ENCODE data around the gene DTL. TPM values are rescaled to one million over a fixed set of nuclear protein-coding genes. Genes with fewer than 3 reads are reported as not detected.

DTL gene
- total RNA-seq, 2 donors from 2014 or later, result 5.2 to 19.9 TPM

DNA sequence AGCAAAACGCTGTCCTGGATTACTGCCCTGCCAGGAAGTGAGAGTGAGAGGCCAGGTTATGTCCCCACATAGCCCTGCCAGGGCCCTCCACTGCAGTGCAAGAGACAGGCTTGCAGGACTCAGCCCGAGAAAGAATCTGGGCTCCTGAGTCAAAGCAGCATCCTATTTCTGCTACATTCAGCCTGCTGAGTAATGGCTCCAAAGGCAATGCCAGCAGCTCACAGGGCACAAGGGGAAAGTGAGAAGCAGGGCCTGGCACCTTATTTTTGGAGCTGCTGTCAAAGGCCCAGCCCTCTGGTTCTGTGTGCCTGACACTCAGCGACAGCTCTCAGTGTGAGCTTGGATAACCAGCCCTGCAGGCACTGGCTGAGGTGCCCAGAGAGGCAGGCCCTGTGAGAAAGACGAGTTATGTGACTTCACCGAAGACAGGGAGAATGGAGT, 83.9 kb downstream of the DTL start:
- no peak overlapping the region for H3K4me3 ChIP-seq
- DNase-seq, result no peak
- no peaks in the 10 kb centered on the region for H3K36me3 ChIP-seq
- H3K4me1 ChIP-seq, result no peaks in the 10 kb centered on the region
- H3K9me3 ChIP-seq, result no peaks in the 10 kb centered on the region
- no peaks in the 10 kb centered on the region for H3K27me3 ChIP-seq
- TF ChIP-seq, protein P1, sequence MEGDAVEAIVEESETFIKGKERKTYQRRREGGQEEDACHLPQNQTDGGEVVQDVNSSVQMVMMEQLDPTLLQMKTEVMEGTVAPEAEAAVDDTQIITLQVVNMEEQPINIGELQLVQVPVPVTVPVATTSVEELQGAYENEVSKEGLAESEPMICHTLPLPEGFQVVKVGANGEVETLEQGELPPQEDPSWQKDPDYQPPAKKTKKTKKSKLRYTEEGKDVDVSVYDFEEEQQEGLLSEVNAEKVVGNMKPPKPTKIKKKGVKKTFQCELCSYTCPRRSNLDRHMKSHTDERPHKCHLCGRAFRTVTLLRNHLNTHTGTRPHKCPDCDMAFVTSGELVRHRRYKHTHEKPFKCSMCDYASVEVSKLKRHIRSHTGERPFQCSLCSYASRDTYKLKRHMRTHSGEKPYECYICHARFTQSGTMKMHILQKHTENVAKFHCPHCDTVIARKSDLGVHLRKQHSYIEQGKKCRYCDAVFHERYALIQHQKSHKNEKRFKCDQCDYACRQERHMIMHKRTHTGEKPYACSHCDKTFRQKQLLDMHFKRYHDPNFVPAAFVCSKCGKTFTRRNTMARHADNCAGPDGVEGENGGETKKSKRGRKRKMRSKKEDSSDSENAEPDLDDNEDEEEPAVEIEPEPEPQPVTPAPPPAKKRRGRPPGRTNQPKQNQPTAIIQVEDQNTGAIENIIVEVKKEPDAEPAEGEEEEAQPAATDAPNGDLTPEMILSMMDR (IDR thresholded peaks at IDR 0.05), result no peak
- intact Hi-C loops (cut with DNase I), result no loop called here
- no peak overlapping the region for H3K27ac ChIP-seq
- no peak overlapping the region for H3K9ac ChIP-seq (ENCODE audit: low read depth in 2 of 2, low read length in 2 of 2)

DNA sequence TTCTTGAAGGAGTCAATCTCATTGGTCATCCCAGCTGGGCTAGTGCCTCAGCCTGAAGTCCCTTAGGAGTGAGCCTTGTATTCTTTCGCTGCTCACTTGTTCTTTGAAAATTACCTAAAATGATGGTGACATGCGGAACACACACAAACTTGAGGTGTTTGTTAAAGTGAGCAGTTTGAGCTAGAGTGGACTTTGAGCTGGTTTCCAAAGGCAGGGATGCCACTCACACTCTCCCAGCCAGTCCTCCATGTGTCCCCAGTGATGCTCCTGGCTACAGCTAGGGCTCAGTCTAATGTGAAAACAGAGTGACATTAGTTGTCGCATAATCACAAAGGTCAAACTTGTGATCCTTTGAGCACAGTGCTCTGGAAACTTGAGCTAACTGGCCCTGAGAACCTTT, 84.3 kb downstream of the DTL start:
- no peaks in the 10 kb centered on the region for H3K9me3 ChIP-seq
- no peaks in the 10 kb centered on the region for H3K36me3 ChIP-seq
- H3K27me3 ChIP-seq, result no peaks in the 10 kb centered on the region
- intact Hi-C loops (cut with DNase I), result no loop called here
- H3K27ac ChIP-seq, result no peak overlapping the region
- TF ChIP-seq, protein P1 (IDR thresholded peaks at IDR 0.05), result no peak
- no peak overlapping the region for H3K9ac ChIP-seq (ENCODE audit: low read depth in 2 of 2, low read length in 2 of 2)
- no peaks in the 10 kb centered on the region for H3K4me1 ChIP-seq
- no peak for DNase-seq
- H3K4me3 ChIP-seq, result no peak overlapping the region

DNA sequence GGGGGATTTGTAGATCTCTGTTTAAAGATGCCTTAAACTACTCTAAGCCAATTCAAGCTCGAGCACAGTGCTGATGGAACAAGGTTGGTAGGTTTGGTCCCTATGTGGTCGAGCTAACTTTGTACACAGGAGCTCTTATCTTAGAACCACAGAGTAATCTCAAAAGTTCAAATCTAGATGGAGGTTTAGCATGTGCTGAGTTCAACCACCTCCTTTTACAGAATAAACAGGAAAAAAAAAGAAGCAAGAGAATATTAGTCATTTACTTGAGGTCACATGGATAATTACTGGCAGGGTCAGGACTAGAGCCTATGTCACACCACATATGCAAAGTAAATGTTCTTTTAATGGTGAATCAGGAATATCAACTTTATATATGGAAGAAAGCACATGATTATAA, 86.2 kb downstream of the DTL start:
- Histone ChIP-seq H3K4me3 (no peak overlapping the region), H3K4me1 (no peaks in the 10 kb centered on the region), H3K36me3 (no peaks in the 10 kb centered on the region), H3K27ac (no peak overlapping the region), H3K27me3 (no peaks in the 10 kb centered on the region), H3K9ac (ENCODE audit: low read depth in 2 of 2, low read length in 2 of 2) (no peak overlapping the region), H3K9me3 (no peaks in the 10 kb centered on the region)
- DNase-seq, result no peak
- TF ChIP-seq, protein P1 (IDR thresholded peaks at IDR 0.05), result no peak
- intact Hi-C loops (cut with DNase I), result no loop called here

DNA sequence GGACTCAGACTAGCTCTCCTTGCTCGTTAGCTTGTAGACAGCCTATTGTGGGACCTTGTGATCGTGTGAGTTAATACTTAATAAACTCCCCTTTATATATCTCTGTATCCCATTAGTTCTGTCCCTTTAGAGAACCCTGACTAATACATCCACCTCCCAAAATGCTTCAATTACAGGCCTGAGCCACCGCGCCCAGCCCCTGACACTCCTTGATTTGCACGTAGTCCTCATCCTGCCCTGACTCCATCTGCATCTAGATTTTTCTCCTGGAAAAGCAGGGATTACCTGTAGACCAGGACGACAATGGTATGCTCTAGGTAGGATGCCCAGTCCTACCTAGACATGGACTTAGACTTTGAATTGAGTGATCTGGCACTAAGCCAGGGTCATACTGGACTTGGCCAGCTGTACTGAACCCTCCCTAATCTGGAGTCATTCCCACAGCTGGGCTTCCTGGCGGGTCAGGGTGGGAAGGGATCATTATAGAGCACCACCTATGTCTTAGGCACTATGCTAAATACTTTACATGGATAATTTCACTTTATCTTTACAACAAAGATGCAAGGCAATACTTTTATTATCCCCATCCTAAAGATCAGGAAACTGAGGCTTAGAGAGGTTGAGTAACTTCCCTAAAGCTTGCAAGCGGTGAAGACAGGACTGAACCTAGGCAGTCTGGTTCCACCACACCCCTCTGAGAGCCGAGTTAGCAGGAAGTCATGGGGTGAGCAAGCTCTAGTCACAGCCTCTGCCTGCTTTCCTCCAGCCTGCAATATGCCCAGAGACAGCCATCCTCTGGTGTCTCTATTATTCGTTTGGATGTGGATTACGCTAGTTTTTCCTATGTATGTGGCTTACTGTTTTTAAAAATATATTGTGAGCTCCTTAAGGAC, 89.4 kb downstream of the DTL start:
- Histone ChIP-seq H3K4me3 (no peak overlapping the region), H3K27ac (peak overlapping the region; percentile 53), H3K4me1 (no peaks in the 10 kb centered on the region), H3K27me3 (no peaks in the 10 kb centered on the region), H3K9ac (ENCODE audit: low read depth in 2 of 2, low read length in 2 of 2) (no peak overlapping the region), H3K9me3 (no peaks in the 10 kb centered on the region), H3K36me3 (no peaks in the 10 kb centered on the region)
- TF ChIP-seq, protein P1 (IDR thresholded peaks at IDR 0.05), result no peak
- intact Hi-C loops (cut with DNase I), result no loop called here
- peak; percentile 79 for DNase-seq

DNA sequence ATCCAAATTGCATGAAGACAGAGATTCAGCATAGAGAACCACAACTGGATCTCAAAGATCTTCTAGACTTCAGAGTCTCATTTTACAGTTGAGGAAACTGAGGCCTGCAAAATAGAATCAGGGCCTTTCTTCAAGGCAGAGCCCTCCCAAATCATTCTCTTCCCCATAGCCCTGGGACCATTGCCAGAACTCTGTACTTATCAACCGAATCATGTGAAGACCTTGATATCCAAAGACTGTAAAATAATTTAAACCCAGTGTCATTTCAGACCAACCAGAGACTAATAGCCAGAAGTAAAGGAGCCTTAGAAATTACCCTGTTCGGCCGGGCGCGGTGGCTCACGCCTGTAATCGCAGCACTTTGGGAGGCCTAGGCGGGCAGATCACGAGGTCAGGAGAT, 90.1 kb downstream of the DTL start:
- H3K27ac ChIP-seq, result peak overlapping the region; percentile 53

More for the DNA sequence above, 90.1 kb downstream of the DTL start:
- Histone ChIP-seq H3K27me3 (no peaks in the 10 kb centered on the region), H3K9me3 (no peaks in the 10 kb centered on the region), H3K4me3 (no peak overlapping the region), H3K36me3 (no peaks in the 10 kb centered on the region), H3K4me1 (no peaks in the 10 kb centered on the region), H3K9ac (ENCODE audit: low read depth in 2 of 2, low read length in 2 of 2) (no peak overlapping the region)
- intact Hi-C loops (cut with DNase I), result no loop called here
- TF ChIP-seq, protein P1 (IDR thresholded peaks at IDR 0.05), result no peak
- peak; percentile 70 for DNase-seq

All from colonic mucosa (tissue), 4 donors.